Cardiac fibroblast (primary cell): ENCODE data around the gene ITPKC.
A peak's percentile ranks its signal among the peaks of the same experiment; 100 is the strongest.

Source experiments
- DNase-seq, 2 donors: peaks; one replicate each; pipeline versions ENCODE4 v3.0.0 to v3.0.0-alpha.2; 2010; ENCODE audit warnings: low read depth in 2 of 2
- H3K4me3 ChIP-seq, 2 donors: replicated peaks in 1 of 2; 1 replicate in 1 of 2; 2 replicates in 1 of 2; pipeline ENCODE4 v1.5.1; 2011; ENCODE audit warnings: low read depth in 2 of 2, low read length in 2 of 2, mild to moderate bottlenecking in 2 of 2, moderate library complexity in 1 of 2
- TF ChIP-seq, protein P1 (sequence below): IDR thresholded peaks from one replicate; pipeline ENCODE4 v1.5.1; 2011; ENCODE audit warnings: low read depth, mild to moderate bottlenecking, low read length, inconsistent platforms

The ITPKC gene

DNA sequence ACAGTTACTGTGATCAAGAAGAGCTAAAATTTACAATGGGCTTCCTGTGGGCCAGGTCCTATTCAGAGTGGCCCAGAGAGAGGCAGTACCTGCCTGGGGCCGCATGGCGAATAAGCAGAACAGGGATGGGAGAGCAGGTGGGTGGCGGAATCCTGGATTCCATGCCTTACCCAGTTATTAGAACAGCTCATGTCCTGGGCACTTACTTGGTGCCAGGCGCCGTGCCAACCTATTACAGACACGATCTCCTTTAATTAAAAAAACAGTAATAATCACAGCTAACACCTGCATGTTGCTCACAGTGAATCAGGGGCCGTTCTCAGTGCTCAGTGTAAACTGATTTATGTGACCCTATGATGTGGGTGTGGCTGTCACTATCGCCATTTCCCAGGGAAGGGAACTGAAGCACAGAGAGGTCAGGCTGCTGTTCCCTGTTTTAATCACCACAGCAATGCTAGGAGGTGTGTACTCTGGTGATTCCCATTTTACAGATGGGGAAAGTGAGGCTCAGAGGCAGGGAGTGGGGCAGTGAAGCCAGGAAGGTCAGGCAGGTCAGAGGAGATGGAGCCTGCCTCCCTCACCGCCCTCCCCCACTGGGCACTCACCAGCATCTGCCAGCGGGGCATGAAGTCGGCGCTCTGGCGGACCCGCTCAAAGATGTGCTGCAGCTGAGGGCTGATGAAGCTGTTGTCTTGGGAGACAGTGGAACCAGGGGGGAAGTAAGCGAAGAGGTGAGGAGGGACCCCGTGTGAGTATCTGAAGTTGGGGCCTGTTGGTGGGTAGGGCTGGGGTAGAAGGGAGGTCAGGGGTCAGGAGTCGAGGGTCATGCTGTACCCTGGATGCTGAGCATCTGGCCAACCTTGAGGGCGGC is 12.2 kb upstream of the ITPKC start:
- H3K4me3 ChIP-seq = no peak overlapping the region
- no peak for DNase-seq
- TF ChIP-seq, protein P1, sequence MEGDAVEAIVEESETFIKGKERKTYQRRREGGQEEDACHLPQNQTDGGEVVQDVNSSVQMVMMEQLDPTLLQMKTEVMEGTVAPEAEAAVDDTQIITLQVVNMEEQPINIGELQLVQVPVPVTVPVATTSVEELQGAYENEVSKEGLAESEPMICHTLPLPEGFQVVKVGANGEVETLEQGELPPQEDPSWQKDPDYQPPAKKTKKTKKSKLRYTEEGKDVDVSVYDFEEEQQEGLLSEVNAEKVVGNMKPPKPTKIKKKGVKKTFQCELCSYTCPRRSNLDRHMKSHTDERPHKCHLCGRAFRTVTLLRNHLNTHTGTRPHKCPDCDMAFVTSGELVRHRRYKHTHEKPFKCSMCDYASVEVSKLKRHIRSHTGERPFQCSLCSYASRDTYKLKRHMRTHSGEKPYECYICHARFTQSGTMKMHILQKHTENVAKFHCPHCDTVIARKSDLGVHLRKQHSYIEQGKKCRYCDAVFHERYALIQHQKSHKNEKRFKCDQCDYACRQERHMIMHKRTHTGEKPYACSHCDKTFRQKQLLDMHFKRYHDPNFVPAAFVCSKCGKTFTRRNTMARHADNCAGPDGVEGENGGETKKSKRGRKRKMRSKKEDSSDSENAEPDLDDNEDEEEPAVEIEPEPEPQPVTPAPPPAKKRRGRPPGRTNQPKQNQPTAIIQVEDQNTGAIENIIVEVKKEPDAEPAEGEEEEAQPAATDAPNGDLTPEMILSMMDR = no peak

DNA sequence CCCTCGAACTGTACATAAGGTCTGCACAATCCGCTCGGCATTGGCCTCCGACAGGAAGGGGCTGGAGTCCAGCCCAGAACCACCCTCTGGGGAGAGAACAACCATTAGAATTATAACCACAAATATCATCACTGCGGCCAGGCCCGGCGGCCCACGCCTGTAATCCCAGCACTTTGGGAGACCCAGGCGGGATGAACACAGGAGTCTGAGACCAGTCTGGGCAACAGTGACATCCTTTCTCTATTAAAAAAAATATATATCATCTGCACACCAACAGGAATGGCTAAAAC is 11.6 kb upstream of the ITPKC start:
- H3K4me3 ChIP-seq = no peak overlapping the region
- DNase-seq = peak in 1 of 2 donors; percentile 60
- TF ChIP-seq, protein P1 = no peak

DNA sequence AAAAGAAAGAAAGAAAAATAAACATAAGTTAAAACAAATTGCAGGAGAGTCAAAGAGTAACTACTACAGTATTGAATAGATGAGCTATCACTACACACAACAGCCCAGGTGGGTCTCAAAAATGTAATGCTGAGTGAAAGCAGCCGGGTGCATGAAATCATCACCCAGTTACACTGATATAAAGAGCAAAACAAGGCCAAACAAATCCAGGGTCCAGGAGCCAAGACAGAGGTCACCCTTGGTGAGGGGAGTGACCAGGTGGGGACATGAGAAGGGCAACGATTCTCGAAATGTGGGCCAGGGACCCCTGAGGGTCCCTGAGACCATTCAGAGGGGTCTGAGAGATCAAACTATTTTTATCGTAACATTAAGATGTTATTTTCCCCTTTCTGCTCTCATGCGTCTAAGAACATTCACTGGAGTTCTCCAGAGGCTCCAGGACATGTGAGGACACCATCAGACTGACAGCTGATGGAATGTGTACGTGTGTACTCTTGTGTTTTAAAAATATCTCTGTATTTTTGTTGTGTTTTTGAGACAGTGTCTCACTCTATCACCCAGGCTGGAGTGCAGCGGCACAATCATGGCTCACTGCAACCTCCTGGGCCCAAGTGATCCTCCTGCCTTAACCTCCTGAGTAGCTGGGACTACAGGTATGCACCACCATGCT is 10.8 kb upstream of the ITPKC start:
- TF ChIP-seq, protein P1 = no peak
- no peak for DNase-seq
- no peak overlapping the region for H3K4me3 ChIP-seq

DNA sequence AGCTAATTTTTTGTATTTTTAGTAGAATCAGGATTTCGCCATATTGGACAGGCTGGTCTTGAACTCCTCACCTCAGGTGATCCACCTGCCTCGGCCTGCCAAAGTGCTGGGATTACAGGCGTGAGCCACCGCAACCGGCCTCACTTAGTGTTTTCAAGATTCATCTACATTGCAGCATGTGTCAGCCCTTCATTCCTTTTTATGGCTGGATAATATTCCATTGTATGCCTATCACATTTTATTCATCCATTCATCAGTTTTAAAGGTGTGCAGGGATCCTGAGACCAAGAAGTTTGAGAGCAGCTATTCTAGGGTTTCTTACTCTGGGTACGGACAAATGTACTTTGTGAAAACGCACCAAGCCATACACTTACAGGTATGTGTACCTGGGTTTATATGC is 9.3 kb upstream of the ITPKC start:
- no peak overlapping the region for H3K4me3 ChIP-seq
- DNase-seq = no peak
- TF ChIP-seq, protein P1 = no peak

DNA sequence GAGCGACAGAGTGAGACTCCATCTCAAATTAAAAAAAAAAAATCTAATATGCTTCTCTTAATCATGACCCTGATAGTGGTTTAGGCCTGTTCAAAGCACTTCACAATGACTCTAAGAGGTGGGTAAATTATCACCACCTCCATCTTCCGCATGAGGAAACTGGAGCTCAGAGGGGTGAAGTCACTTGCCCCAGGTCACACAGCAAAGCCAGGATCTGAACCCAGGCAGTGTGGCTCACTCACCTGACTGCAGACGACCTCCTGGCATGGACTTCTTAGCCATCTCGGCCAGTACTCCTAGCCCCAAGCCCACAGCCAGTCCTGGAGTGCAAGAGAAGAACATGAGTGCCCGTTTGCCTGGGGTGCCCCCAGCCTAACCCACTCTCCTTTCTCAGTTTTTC is 7.1 kb upstream of the ITPKC start:
- DNase-seq = no peak
- no peak overlapping the region for H3K4me3 ChIP-seq
- TF ChIP-seq, protein P1 = no peak

DNA sequence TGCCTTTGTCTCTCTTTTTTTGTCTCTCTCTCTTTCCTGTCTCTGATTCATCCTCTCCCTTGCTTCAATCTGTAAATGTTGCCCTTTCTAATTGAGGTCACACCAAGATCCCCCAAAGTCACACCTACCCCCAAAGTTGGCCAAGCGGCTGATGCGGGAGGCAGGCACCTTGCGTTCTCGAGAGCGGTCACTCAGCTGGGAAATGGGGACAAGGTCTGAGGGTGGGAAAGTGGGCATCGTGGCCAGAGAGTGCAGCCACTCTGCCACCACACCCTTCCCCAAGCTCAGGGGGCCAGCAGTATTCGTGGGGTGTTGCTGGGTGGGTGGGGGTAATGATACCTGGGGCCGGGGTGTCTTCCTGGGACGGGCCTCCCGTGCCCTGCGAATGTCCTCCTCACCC is 3.0 kb upstream of the ITPKC start:
- no peak for DNase-seq
- TF ChIP-seq, protein P1 = no peak
- H3K4me3 ChIP-seq = peak overlapping the region in 1 of 2 donors; percentile 47
